Spinal cord (tissue), 10 donors: Measurements from ENCODE around the gene CFAP58. TPM values are rescaled to one million over a fixed set of nuclear protein-coding genes. Genes with fewer than 3 reads are reported as not detected.
"Not testable (repeated sequence)": the region's sequence is repeated elsewhere in the genome, so short reads cannot be mapped to it uniquely, and the experiment has no call there.

Source experiments
- DNase-seq, 6 donors: peaks; one replicate each; pipeline versions ENCODE4 v3.0.0 to v3.0.0-alpha.2; 2013 to 2015; ENCODE audit warnings: low spot score in 6 of 6, low read depth in 4 of 6
- H3K27ac ChIP-seq: one replicate; pipeline ENCODE4 v1.5.1; 2013; ENCODE audit warnings: low read depth, low read length, control low read depth
- H3K27me3 ChIP-seq: one replicate; pipeline ENCODE4 v1.6.1; 2013; ENCODE audit warnings: low read length; ENCODE audit not compliant: control insufficient read depth, insufficient read depth
- H3K36me3 ChIP-seq: one replicate; pipeline ENCODE4 v1.6.1; 2013; ENCODE audit warnings: low read length; ENCODE audit not compliant: control insufficient read depth, insufficient read depth
- H3K4me1 ChIP-seq: one replicate; pipeline ENCODE4 v1.6.1; 2013; ENCODE audit warnings: low read length; ENCODE audit not compliant: control insufficient read depth, insufficient read depth
- H3K4me3 ChIP-seq: one replicate; pipeline ENCODE4 v1.5.1; 2013; ENCODE audit warnings: low read depth, low read length, control low read depth
- H3K9me3 ChIP-seq: one replicate; pipeline ENCODE4 v1.6.1; 2013; ENCODE audit warnings: low read length; ENCODE audit not compliant: control insufficient read depth, insufficient read depth
- WGBS: methylation state at CpG from one replicate; pipeline ENCODE4 v1.1.5; 2013; ENCODE audit warnings: missing lambda C conversion rate; ENCODE audit not compliant: insufficient coverage; 5-methylcytosine and 5-hydroxymethylcytosine counted together
- polyA plus RNA-seq, 2 donors: library from polyadenylated mRNA; unstranded; fragments of 120-200 nt; gene quantifications; one replicate each; pipeline ENCODE4 v1.2.1, GENCODE V29; 2013; ENCODE audit not compliant: insufficient read length in 2 of 2
- total RNA-seq, 2 donors: library from RNA; depleted of rRNA in 1 of 2; stranded (reverse); fragments of 120-200 nt in 1 of 2; fragments of >200 nt in 1 of 2; gene quantifications; one replicate each; pipeline versions ENCODE4 v1.2.3 to v1.2.4, GENCODE V29; 2013 to 2014
- donor health status: healthy.

Gene CFAP58
- total and polyA plus RNA-seq, 4 donors, result 0.74 to 2.3 (median 1.0) TPM

DNA sequence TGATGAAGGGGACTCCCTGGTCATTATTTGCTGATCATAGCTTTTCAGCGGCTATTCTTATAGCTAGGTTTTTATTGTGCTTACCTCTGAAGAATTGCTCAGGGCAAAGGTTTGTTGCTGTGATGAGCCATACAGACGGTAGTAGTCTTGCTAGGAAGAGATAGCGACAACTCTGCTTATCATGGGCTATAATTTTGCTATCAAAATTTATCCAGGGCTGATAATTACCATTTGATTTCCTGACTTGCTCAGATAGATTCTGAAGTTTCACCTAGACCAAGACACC, 103.9 kb downstream of the CFAP58 start:
- H3K36me3 ChIP-seq, result no peaks in the 10 kb centered on the region
- H3K4me3 ChIP-seq, result no peak overlapping the region
- H3K27ac ChIP-seq, result no peak overlapping the region
- H3K9me3 ChIP-seq, result no peaks in the 10 kb centered on the region
- DNase-seq, result no peak
- no peaks in the 10 kb centered on the region for H3K4me1 ChIP-seq
- WGBS, result 29% methylated on average over 1 of the region's 3 CpGs
- H3K27me3 ChIP-seq, result no peaks in the 10 kb centered on the region

GRCh38 chr10:104465575-104465974, 111.9 kb downstream of the CFAP58 start:
- not testable (repeated sequence) for DNase-seq, H3K4me3 ChIP-seq, H3K4me1 ChIP-seq, H3K36me3 ChIP-seq, H3K9me3 ChIP-seq, H3K27ac ChIP-seq, H3K27me3 ChIP-seq

GRCh38 chr10:104468818-104469217, 115.2 kb downstream of the CFAP58 start:
- not testable (repeated sequence) for H3K36me3 ChIP-seq, H3K27ac ChIP-seq, H3K4me1 ChIP-seq, H3K9me3 ChIP-seq, H3K4me3 ChIP-seq, DNase-seq, H3K27me3 ChIP-seq
- WGBS, result 83% methylated on average over 2 of the region's 2 CpGs

DNA sequence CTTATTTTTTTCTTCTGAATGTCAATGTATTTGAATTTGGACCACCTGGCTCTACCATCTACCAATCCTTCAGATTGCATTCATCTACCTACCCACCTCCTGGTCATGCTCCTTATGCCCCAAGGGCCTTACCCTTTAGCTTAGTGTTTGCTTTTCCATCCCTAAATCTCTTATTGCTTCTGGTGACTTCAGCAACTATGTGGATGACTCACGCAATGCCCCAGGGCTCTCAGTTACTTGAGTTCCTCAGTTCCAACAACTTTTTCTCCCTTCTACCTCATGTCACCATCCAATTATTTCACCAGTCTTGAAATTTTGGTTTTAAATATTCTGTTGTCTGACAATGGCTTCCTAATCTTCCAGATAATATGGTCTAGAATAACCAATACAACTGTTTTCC, 118.9 kb downstream of the CFAP58 start:
- H3K36me3 ChIP-seq, result no peaks in the 10 kb centered on the region
- no CpG with 5 or more reads among the region's 1 CpG for WGBS
- no peak for DNase-seq
- no peaks in the 10 kb centered on the region for H3K27me3 ChIP-seq
- no peak overlapping the region for H3K27ac ChIP-seq
- no peaks in the 10 kb centered on the region for H3K9me3 ChIP-seq
- H3K4me3 ChIP-seq, result no peak overlapping the region
- no peaks in the 10 kb centered on the region for H3K4me1 ChIP-seq

GRCh38 chr10:104472957-104473745, 119.5 kb downstream of the CFAP58 start:
- Histone ChIP-seq H3K36me3 (no peaks in the 10 kb centered on the region), H3K4me3 (no peak overlapping the region), H3K27ac (no peak overlapping the region), H3K4me1 (no peaks in the 10 kb centered on the region), H3K27me3 (no peaks in the 10 kb centered on the region), H3K9me3 (no peaks in the 10 kb centered on the region)
- DNase-seq, result no peak
- WGBS, result 50% methylated on average over 1 of the region's 2 CpGs

- WGBS, result 100% methylated on average over 3 of the region's 3 CpGs
Observed at GRCh38 chr10:104478380-104478779, 124.7 kb downstream of the CFAP58 start.

GRCh38 chr10:104479906-104480593, 126.4 kb downstream of the CFAP58 start:
- Histone ChIP-seq H3K27ac (peak overlapping the region; percentile 19), H3K4me1 (peaks cover 12% of the 10 kb centered on the region), H3K4me3 (no peak overlapping the region), H3K36me3 (no peaks in the 10 kb centered on the region), H3K9me3 (no peaks in the 10 kb centered on the region), H3K27me3 (no peaks in the 10 kb centered on the region)
- 100% methylated on average over 1 of the region's 6 CpGs for WGBS
- peak in 1 of 6 donors; percentile 83 for DNase-seq

More at GRCh38 chr10:104478380-104478779, 124.7 kb downstream of the CFAP58 start:
- no peaks in the 10 kb centered on the region for H3K27me3 ChIP-seq
- no peaks in the 10 kb centered on the region for H3K36me3 ChIP-seq
- DNase-seq, result no peak
- H3K4me3 ChIP-seq, result no peak overlapping the region
- no peaks in the 10 kb centered on the region for H3K9me3 ChIP-seq
- H3K4me1 ChIP-seq, result peaks cover 9% of the 10 kb centered on the region
- H3K27ac ChIP-seq, result no peak overlapping the region

- Histone ChIP-seq H3K27me3 (no peaks in the 10 kb centered on the region), H3K4me3 (no peak overlapping the region), H3K9me3 (no peaks in the 10 kb centered on the region), H3K36me3 (no peaks in the 10 kb centered on the region), H3K4me1 (peaks cover 12% of the 10 kb centered on the region), H3K27ac (no peak overlapping the region)
- 85% methylated on average over 2 of the region's 3 CpGs for WGBS
- DNase-seq, result no peak
Observed at GRCh38 chr10:104480797-104481196, 127.2 kb downstream of the CFAP58 start.

- Histone ChIP-seq H3K9me3 (no peaks in the 10 kb centered on the region), H3K4me3 (no peak overlapping the region), H3K4me1 (peaks cover 26% of the 10 kb centered on the region), H3K27ac (no peak overlapping the region), H3K27me3 (no peaks in the 10 kb centered on the region), H3K36me3 (no peaks in the 10 kb centered on the region)
- WGBS, result 67% methylated on average over 4 of the region's 6 CpGs
- peak in 1 of 6 donors; percentile 81 for DNase-seq
Observed at GRCh38 chr10:104483582-104483981, 129.9 kb downstream of the CFAP58 start.

GRCh38 chr10:104485632-104486031, 132.0 kb downstream of the CFAP58 start:
- H3K4me3 ChIP-seq, result no peak overlapping the region
- H3K36me3 ChIP-seq, result no peaks in the 10 kb centered on the region
- H3K4me1 ChIP-seq, result peaks cover 26% of the 10 kb centered on the region
- no peaks in the 10 kb centered on the region for H3K9me3 ChIP-seq
- H3K27ac ChIP-seq, result no peak overlapping the region
- WGBS, result 86% methylated on average over 2 of the region's 3 CpGs
- H3K27me3 ChIP-seq, result no peaks in the 10 kb centered on the region
- no peak for DNase-seq
